Myocyte (in vitro differentiated cells): ENCODE measurements around the gene RIC8B. TPM values are rescaled to one million over a fixed set of nuclear protein-coding genes. Genes with fewer than 3 reads are reported as not detected.
A peak's percentile ranks its signal among the peaks of the same experiment; 100 is the strongest.
"Not testable (repeated sequence)": the region's sequence is repeated elsewhere in the genome, so short reads cannot be mapped to it uniquely, and the experiment has no call there.

ENCODE experiments used
- DNase-seq: peaks from one replicate; pipeline ENCODE4 v3.0.0-alpha.2; 2012; ENCODE audit warnings: low read depth
- polyA plus RNA-seq: library from polyadenylated mRNA; unstranded; fragments of >200 nt; gene quantifications from one replicate; pipeline ENCODE4 v1.2.1, GENCODE V29; 2012; ENCODE audit warnings: missing spikeins
- total RNA-seq: library from RNA; depleted of rRNA; stranded (reverse); fragments of >200 nt; gene quantifications from 2 replicates; pipeline ENCODE4 v1.2.3, GENCODE V29; 2014

The RIC8B gene
- total RNA-seq, result 7.6 and 8.7 TPM in 2 replicates
- 5.8 TPM for polyA plus RNA-seq

GRCh38 chr12:106774005-106774807, at the start of gene RIC8B:
RIC8B (plus strand) TSS chr12:106774682; CDS start chr12:106774746, 64 bp downstream.
- DNase-seq, result peak; percentile 100

- DNase-seq, result no peak
These were observed 49.5 kb upstream of the RIC8B start for GRCh38 chr12:106724934-106725333.

GRCh38 chr12:106726603-106727202, 47.8 kb upstream of the RIC8B start:
- DNase-seq, result not testable (repeated sequence)

- DNase-seq, result no peak
These were observed 44.9 kb upstream of the RIC8B start for GRCh38 chr12:106729611-106730010.

GRCh38 chr12:106732890-106733289, 41.6 kb upstream of the RIC8B start:
- no peak for DNase-seq

GRCh38 chr12:106733660-106734059, 40.8 kb upstream of the RIC8B start:
- no peak for DNase-seq

- DNase-seq, result peak; percentile 40
These were observed 38.2 kb upstream of the RIC8B start for GRCh38 chr12:106736051-106736957.

GRCh38 chr12:106739318-106739717, 35.2 kb upstream of the RIC8B start:
- no peak for DNase-seq

GRCh38 chr12:106739815-106740530, 34.5 kb upstream of the RIC8B start:
- DNase-seq, result peak; percentile 28

GRCh38 chr12:106740818-106741217, 33.7 kb upstream of the RIC8B start:
- no peak for DNase-seq

GRCh38 chr12:106741247-106741646, 33.2 kb upstream of the RIC8B start:
- no peak for DNase-seq

GRCh38 chr12:106743270-106743988, 31.1 kb upstream of the RIC8B start:
- DNase-seq, result no peak

GRCh38 chr12:106744600-106744999, 29.9 kb upstream of the RIC8B start:
- DNase-seq, result no peak

GRCh38 chr12:106745181-106745745, 29.2 kb upstream of the RIC8B start:
- DNase-seq, result no peak

- no peak for DNase-seq
These were observed 26.5 kb upstream of the RIC8B start for GRCh38 chr12:106747973-106748436.

GRCh38 chr12:106750524-106750923, 24.0 kb upstream of the RIC8B start:
- DNase-seq, result no peak

- no peak for DNase-seq
These were observed 21.0 kb upstream of the RIC8B start for GRCh38 chr12:106753526-106753925.

- DNase-seq, result no peak
These were observed 20.2 kb upstream of the RIC8B start for GRCh38 chr12:106754331-106754730.

- peak; percentile 53 for DNase-seq
These were observed 16.7 kb upstream of the RIC8B start for GRCh38 chr12:106757623-106758348.
